Heart right ventricle (tissue), 16 donors: ENCODE results near the gene RPS6KA2. TPM values are rescaled to one million over a fixed set of nuclear protein-coding genes. Genes with fewer than 3 reads are reported as not detected.

Experiments
- ATAC-seq, 8 donors: fragments of 200-7000 bp; cut with Tn5 transposase; one replicate each; pipeline ENCODE4 v1.9.1; 2020; ENCODE audit warnings: mild to moderate bottlenecking in 8 of 8, moderate library complexity in 8 of 8, moderate number of reproducible peaks in 1 of 8
- DNase-seq, 2 donors: peaks; one replicate each; pipeline ENCODE4 v3.0.0-alpha.2; 2020
- H3K27ac ChIP-seq, 10 donors: fragments of 200-600 bp; sonication (generic) in 2 of 10; one replicate each; pipeline versions ENCODE4 v1.5.0 to v1.8.0; 2020 to 2022; ENCODE audit warnings: mild to moderate bottlenecking in 3 of 10
- H3K27me3 ChIP-seq, 7 donors: fragments of 200-600 bp; one replicate each; pipeline ENCODE4 v1.8.0; 2021 to 2022; ENCODE audit warnings: mild to moderate bottlenecking in 2 of 7
- H3K36me3 ChIP-seq, 9 donors: fragments of 200-600 bp; sonication (generic) in 1 of 9; one replicate each; pipeline versions ENCODE4 v1.5.0 to v1.8.0; 2020 to 2022; ENCODE audit warnings: mild to moderate bottlenecking in 2 of 9
- H3K4me1 ChIP-seq, 9 donors: fragments of 200-600 bp; sonication (generic) in 1 of 9; one replicate each; pipeline versions ENCODE4 v1.5.0 to v1.8.0; 2020 to 2022; ENCODE audit warnings: mild to moderate bottlenecking in 4 of 9
- H3K4me3 ChIP-seq, 10 donors: fragments of 200-600 bp; sonication (generic) in 2 of 10; one replicate each; pipeline versions ENCODE4 v1.5.0 to v1.8.0; 2020 to 2022; ENCODE audit warnings: mild to moderate bottlenecking in 7 of 10, moderate library complexity in 2 of 10
- H3K9me3 ChIP-seq, 11 donors: fragments of 200-600 bp in 10 of 11; sonication (generic) in 2 of 11; one replicate each; pipeline versions ENCODE4 v1.5.0 to v1.8.0; 2013 to 2022; ENCODE audit warnings: mild to moderate bottlenecking in 2 of 11, control low read depth in 1 of 11, moderate library complexity in 1 of 11
- WGBS, 2 donors: extraction: QIAGEN DNeasy Blood & Tissue Kit; methylation state at CpG; one replicate each; pipeline ENCODE4 v1.1.7; 2013; ENCODE audit warnings: inconsistent platforms in 1 of 2; 5-methylcytosine and 5-hydroxymethylcytosine counted together
- intact Hi-C, 10 donors: fragments of 100-400 bp; cut with DNase I; formaldehyde crosslinking; loops; one replicate each; pipeline versions ENCODE4 v1.11.1 to v1.14.2; 2022
- polyA plus RNA-seq, 2 donors: library from polyadenylated mRNA; stranded (reverse); fragments of 200-250 nt; gene quantifications; one replicate each; pipeline ENCODE4 v1.2.3, GENCODE V29; 2013
- total RNA-seq, 10 donors: library from RNA; stranded (reverse); fragmentation: NEBNext Ultra II Directional in 3 of 10; extraction: Animal tissue kit (Norgen Biotek cat#: 25700) in 3 of 10; gene quantifications; one replicate each; pipeline versions ENCODE4 v1.2.1 to v1.2.4, GENCODE V29; 2021 to 2023
- TF ChIP-seq, protein P1 (sequence below), 9 donors: fragments of 200-600 bp; sonication (generic) in 2 of 9; IDR thresholded peaks; one replicate each; pipeline versions ENCODE4 v1.5.0 to v1.8.0; 2021 to 2022; ENCODE audit warnings: antibody characterized with exemption in 9 of 9, mild to moderate bottlenecking in 5 of 9, moderate library complexity in 1 of 9
- donor health status: Arrhythmogenic right ventricular cardiomyopathy.
- donor health status: ischemic (EF 13 %, LVEDD 7.1; RV severe dilation, severe dysfunction).
- donor health status: healthy with polysubstance abuse.
- donor health status: DM: no; HTN: yes; CAD: no.
- donor health status: DM: no; HTN: no; CAD: no.
- donor health status: ischemic (EF 25% LVEDD 6.9; RV normal size, moderate dysfunction).
- donor health status: ischemic (EF 25% LVEDD 5.7; RV mildly dilated, moderate dysfunction).
- donor health status: healthy.
- donor health status: DM: yes; HTN: yes; CAD: no.
- donor health status: Ischemic cardiomyopathy.
- donor health status: ischemic (EF 35%, LVEDD 5.7; RV mildly dilated, moderate dysfunction).
- donor health status: nonischemic (EF 11% LVEDD 7.7; RV severe dilation, severe dysfunction).
- donor health status: DM: yes; HTN: yes; CAD: no.
- donor health status: PGD.
- donor health status: ischemic (EF 29% LVEDD 5.4; RV normal size, mild dysfunction).
- donor health status: nonischemic (EF 23%, LVEDD 6.1; RV moderate dilation, normal function).

Gene RPS6KA2
- total and polyA plus RNA-seq, 12 donors = 20.3 to 91.4 (median 73.7) TPM

DNA sequence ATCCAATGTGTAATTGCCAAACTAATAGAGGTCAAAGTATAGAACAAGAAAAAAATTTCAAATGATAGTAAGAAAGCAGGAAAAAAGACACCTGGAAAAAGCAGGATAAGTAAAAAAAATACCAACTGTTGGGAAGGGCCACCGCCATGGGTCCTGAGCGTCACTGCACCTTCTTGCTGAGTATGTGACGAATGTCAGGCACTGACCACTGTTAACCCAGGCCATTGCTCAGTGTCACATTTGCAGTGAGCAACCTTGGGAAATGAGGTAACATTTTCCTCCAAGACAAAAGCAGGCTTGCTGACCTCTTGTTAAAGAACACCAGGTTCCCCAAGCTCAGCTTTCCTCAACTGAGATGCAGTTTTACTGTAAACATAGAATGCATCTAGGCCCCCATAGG, 15.6 kb upstream of the RPS6KA2 start:
- TF ChIP-seq, protein P1, sequence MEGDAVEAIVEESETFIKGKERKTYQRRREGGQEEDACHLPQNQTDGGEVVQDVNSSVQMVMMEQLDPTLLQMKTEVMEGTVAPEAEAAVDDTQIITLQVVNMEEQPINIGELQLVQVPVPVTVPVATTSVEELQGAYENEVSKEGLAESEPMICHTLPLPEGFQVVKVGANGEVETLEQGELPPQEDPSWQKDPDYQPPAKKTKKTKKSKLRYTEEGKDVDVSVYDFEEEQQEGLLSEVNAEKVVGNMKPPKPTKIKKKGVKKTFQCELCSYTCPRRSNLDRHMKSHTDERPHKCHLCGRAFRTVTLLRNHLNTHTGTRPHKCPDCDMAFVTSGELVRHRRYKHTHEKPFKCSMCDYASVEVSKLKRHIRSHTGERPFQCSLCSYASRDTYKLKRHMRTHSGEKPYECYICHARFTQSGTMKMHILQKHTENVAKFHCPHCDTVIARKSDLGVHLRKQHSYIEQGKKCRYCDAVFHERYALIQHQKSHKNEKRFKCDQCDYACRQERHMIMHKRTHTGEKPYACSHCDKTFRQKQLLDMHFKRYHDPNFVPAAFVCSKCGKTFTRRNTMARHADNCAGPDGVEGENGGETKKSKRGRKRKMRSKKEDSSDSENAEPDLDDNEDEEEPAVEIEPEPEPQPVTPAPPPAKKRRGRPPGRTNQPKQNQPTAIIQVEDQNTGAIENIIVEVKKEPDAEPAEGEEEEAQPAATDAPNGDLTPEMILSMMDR (IDR thresholded peaks at IDR 0.05) = no peak
- peaks cover 0 to 38% (median 23%) of the 10 kb centered on the region in 9 donors for H3K4me1 ChIP-seq
- intact Hi-C loops = no loop called here
- WGBS, 2 donors = 89 to 94% methylated on average over 3 of the region's 3 CpGs
- peaks cover 0 to 21% (median 5%) of the 10 kb centered on the region in 11 donors for H3K9me3 ChIP-seq
- H3K36me3 ChIP-seq = no peaks in the 10 kb centered on the region
- DNase-seq (no peak), ATAC-seq (no peak)
- H3K27me3 ChIP-seq = peaks cover 0 to 20% (median 0%) of the 10 kb centered on the region in 7 donors
- H3K4me3 ChIP-seq = no peak overlapping the region
- H3K27ac ChIP-seq = no peak overlapping the region

DNA sequence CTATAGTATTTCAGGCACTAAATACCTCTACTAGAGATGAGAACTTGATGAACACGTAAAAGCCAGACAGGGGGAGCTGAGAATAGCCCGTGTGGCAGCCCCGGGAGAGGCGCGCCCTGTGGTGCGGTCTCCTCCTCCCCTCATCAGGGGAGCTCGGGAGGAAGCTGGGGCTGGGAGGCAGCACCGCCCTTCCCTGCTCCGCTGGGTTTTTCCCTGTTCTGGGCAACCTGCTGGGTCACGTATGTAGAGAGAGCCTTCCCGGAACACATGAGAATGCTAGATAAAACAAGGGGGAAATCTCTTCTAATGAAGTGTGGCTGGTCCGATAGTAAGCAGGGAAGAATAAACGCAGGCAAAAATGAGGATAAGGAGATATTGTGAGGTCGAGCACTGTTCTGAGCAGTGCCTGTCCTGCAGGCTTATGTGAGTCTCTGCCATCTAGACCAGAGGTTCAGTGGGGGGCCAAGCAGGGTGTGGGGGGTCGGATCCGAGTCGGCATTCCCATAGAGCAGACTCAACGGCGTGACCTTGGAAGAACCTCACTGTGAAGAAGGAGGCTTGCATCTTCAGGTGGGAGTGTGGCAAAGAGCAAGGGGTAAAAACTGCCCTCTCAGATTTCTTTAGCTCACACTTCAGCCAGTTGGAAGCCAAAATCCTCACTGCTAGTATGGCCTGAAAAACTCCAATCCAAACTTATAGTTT, 13.4 kb upstream of the RPS6KA2 start:
- H3K4me3 ChIP-seq = peak overlapping the region in 6 of 10 donors; percentile 10 to 43 (median 26)
- peaks cover 0 to 20% (median 0%) of the 10 kb centered on the region in 7 donors for H3K27me3 ChIP-seq
- H3K27ac ChIP-seq = peak overlapping the region in 9 of 10 donors; percentile 14 to 74 (median 42)
- DNase-seq (peak; percentile 44 to 51), ATAC-seq (peak; percentile 50 to 86 (median 81))
- TF ChIP-seq, protein P1 (IDR thresholded peaks at IDR 0.05) = peak in 3 of 9 donors; percentile 17 to 31 (median 18)
- WGBS, 2 donors = 10 to 14% methylated on average over 19 of the region's 19 CpGs
- intact Hi-C loops = no loop called here
- peaks cover 0 to 21% (median 5%) of the 10 kb centered on the region in 11 donors for H3K9me3 ChIP-seq
- peaks cover 12 to 59% (median 40%) of the 10 kb centered on the region in 9 donors for H3K4me1 ChIP-seq
- H3K36me3 ChIP-seq = no peaks in the 10 kb centered on the region

DNA sequence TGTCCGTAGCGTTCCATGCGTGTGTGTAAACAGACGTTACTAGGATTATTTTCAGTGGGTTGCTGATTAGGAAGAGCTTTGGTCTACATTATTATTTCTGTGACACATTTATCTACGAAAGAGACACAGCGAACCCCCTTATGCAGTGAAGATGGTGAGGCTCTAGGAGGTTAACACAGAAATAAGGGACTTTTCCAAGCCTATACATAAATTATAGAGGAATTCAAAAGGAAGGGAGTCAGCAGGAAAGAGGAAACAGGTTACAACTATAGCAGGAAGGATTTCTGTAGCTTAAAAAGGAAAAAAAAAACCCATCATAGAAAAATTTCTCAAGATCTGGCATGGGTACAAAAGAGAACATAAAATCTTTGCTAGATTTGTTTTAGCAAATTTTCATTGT, 12.9 kb upstream of the RPS6KA2 start:
- DNase-seq = no peak
- H3K9me3 ChIP-seq = peaks cover 0 to 21% (median 5%) of the 10 kb centered on the region in 11 donors
- peaks cover 0 to 20% (median 0%) of the 10 kb centered on the region in 7 donors for H3K27me3 ChIP-seq
- H3K4me1 ChIP-seq = peaks cover 12 to 64% (median 40%) of the 10 kb centered on the region in 9 donors
- WGBS, 2 donors = 66 to 76% methylated on average over 6 of the region's 6 CpGs
- no peaks in the 10 kb centered on the region for H3K36me3 ChIP-seq
- ATAC-seq = no peak
- H3K27ac ChIP-seq = peak overlapping the region in 9 of 10 donors; percentile 14 to 74 (median 42)
- intact Hi-C loops = no loop called here
- H3K4me3 ChIP-seq = peak overlapping the region in 6 of 10 donors; percentile 10 to 43 (median 26)
- TF ChIP-seq, protein P1 (IDR thresholded peaks at IDR 0.05) = no peak

DNA sequence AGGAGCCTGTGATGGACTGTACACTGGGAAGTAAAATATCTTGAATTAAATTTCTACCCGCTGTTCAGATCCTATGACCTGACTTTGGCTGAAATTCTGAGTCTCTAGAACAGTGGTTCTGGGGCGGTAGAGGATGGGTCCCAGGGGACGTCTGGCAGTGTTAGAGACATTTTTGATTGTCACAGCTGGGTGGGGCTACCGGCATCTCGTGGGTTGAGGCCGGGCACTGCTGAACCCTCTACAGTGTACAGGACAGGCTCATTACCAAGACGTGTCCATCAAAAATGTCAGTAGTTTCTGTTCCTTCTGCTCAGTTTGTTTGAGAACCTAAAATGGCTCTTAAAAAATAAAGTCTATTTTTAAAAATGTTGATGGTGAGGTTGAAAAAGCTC, 11.5 kb upstream of the RPS6KA2 start:
- no peak for DNase-seq
- Histone ChIP-seq H3K27ac (no peak overlapping the region), H3K4me1 (peaks cover 12 to 66% (median 37%) of the 10 kb centered on the region in 9 donors), H3K9me3 (peaks cover 0 to 12% (median 2%) of the 10 kb centered on the region in 11 donors), H3K36me3 (no peaks in the 10 kb centered on the region), H3K4me3 (no peak overlapping the region), H3K27me3 (peaks cover 0 to 20% (median 0%) of the 10 kb centered on the region in 7 donors)
- no peak for ATAC-seq
- TF ChIP-seq, protein P1 (IDR thresholded peaks at IDR 0.05) = no peak
- WGBS, 2 donors = 75 to 81% methylated on average over 7 of the region's 7 CpGs
- intact Hi-C loops = no loop called here
